Activated CD4-positive, alpha-beta T cell treated with anti-CD3 and anti-CD28 coated beads for 36 hours (primary cell): Measurements from ENCODE around the gene LIN37. TPM values are rescaled to one million over a fixed set of nuclear protein-coding genes. Genes with fewer than 3 reads are reported as not detected.
"Not testable (repeated sequence)": the region's sequence is repeated elsewhere in the genome, so short reads cannot be mapped to it uniquely, and the experiment has no call there.

Source experiments
- ATAC-seq: fragments of 200-7000 bp; cut with Tn5 transposase; one replicate; pipeline ENCODE4 v1.10.0; 2021; ENCODE audit warnings: mild to moderate bottlenecking, moderate library complexity
- CTCF ChIA-PET: fragments of 350-600 bp; sonication (Branson Sonifier 250); formaldehyde crosslinking; loops from one replicate; lab custom pipeline; 2021; ENCODE audit warnings: antibody characterized with exemption; lab: Charles Lee
- POLR2A ChIA-PET: fragments of 350-600 bp; sonication (Branson Sonifier 250); formaldehyde crosslinking; loops from one replicate; lab custom pipeline; 2021; ENCODE audit warnings: antibody characterized with exemption, inconsistent platforms; lab: Charles Lee
- DNase-seq: peaks from one replicate; pipeline ENCODE4 v3.0.0-alpha.2; 2020
- H3K27ac Mint-ChIP-seq: one replicate; pipeline ENCODE4 v1.8.0; 2021; ENCODE audit warnings: mixed read lengths
- H3K27me3 Mint-ChIP-seq: one replicate; pipeline ENCODE4 v1.8.0; 2021; ENCODE audit warnings: mixed read lengths
- H3K36me3 Mint-ChIP-seq: one replicate; pipeline ENCODE4 v1.8.0; 2021; ENCODE audit warnings: low read depth, mixed read lengths
- H3K4me1 Mint-ChIP-seq: one replicate; pipeline ENCODE4 v1.8.0; 2021; ENCODE audit warnings: mixed read lengths
- H3K4me3 Mint-ChIP-seq: one replicate; pipeline ENCODE4 v1.8.0; 2021; ENCODE audit warnings: mild to moderate bottlenecking, moderate library complexity, mixed read lengths
- H3K9me3 Mint-ChIP-seq: one replicate; pipeline ENCODE4 v1.8.0; 2021; ENCODE audit warnings: low read depth, mixed read lengths
- intact Hi-C, 2 experiments: fragments of 100-400 bp; cut with DNase I in 1 of 2; cut with micrococcal nuclease in 1 of 2; formaldehyde crosslinking; loops; one replicate each; pipeline versions ENCODE4 v1.14.2 to v1.15.1; 2022 to 2024; cut with DNase I, micrococcal nuclease
- total RNA-seq, 2 experiments: library from RNA; stranded (reverse); gene quantifications; one replicate each; pipeline ENCODE4 v1.2.3, GENCODE V29; 2021

The LIN37 gene
- total RNA-seq, 2 experiments from 2014 or later: 8.4 to 12.7 TPM

DNA sequence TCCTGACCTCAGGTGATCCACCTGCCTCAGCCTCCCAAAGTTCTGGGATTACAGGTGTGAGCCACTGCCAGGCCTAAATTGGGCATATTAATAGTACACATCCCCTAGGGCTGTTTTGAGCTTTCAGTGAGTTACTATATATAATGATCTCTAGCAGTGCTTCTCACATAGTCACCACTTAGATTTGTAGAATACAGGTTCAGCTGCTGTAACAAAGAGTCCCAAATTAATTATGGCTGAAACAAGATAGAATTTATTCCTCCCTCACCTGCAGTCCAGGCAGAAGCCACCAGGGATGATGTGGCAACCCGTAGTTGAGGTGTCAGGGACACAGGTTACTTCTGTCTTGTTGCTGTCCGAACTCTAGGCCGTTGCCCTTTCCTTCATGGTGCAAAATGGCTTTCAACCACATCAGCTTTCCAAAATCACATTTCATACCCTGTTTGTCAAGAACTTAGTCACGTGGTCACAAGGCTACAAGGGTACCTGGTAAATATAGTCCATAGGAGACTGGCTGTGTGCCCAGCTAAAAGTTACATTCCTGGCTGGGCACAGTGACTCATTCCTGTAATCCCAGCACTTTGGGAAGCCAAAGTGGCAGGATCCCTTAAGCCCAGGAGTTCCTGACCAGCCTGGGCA is 12.5 kb downstream of the LIN37 start:
- ATAC-seq (no peak), DNase-seq (no peak)
- Mint-ChIP-seq H3K4me3 (no peak overlapping the region), H3K27ac (no peak overlapping the region), H3K4me1 (peaks cover 27% of the 10 kb centered on the region), H3K27me3 (peaks cover 4% of the 10 kb centered on the region), H3K9me3 (no peaks in the 10 kb centered on the region), H3K36me3 (peaks cover 33% of the 10 kb centered on the region)
- CTCF ChIA-PET: no interaction called here
- POLR2A ChIA-PET: no interaction called here
- intact Hi-C loops: no loop called here

DNA sequence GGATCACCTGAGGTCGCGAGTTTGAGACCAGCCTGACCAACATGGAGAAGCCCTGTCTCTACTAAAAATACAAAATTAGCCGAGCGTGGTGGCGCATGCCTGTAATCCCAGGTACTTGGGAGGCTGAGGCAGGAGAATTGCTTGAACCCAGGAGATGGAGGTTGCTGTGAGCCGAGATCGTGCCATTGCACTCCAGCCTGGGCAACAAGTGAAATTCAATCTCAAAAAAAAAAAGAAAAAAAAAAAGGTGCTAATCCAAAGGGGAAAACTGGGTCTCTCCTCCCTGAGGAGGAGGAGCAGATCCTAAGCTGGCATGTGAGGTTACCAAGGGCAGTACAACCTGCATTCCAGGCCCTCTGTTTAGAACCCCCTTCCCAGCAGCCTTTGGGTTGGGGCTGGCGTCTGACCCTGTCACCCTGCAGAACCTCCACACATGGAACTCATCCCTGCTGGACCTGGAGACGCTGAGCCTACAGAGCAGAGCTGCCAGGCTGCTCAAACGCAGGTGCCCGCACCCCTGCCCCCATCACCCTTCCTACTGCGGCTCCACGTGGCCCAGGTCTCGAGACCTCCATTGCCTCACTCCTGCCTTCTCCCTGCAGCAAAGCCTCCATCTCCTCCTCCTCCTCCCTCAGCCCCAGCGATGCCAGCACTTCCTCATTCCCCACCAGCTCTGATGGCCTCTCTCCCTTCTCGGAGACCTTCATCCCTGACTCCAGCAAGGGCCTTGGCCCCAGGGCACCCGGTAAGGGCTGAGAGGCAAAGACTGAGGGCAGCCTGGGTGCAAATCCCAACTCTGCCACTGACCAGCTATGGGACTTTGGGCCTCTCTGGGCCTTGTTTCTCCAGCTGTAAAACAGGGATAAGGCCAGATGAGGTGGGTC is 16.3 kb downstream of the LIN37 start:
- ChIA-PET CTCF (interaction anchor here (0.5 kb wide), 1 partner anchor 45 kb away, joined by 3 read pairs; no protein-coding TSS in a partner anchor), POLR2A (interaction anchor here (0.6 kb wide), 1 partner anchor 117 kb away, joined by 4 read pairs; the partner anchor contains the start of gene COX6B1)

DNA sequence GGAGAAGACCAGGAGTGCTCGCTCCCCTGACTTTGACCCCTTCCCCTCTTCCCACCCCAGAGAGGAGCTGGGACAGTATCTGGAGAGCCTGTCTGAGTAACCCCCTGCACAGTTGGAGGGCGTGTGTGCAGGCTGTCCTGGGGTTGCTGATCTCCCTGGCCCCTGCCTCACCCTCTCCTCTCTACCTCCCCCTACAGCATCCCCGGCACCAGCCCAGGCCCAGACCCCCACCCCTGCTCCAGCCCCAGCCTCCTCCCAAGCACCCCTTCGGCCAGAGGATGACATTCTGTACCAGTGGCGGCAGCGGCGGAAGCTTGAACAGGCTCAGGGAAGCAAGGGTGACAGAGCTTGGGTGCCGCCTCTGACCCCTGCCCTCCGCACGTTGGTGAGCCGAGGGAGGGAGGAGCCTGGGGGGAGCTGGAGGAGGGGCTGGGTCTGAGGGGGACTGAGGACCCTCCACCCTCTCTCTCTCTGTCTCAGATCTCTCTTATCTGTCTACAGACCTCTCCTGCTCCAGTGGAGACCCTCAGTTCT is 18.3 kb downstream of the LIN37 start:
- H3K27me3 Mint-ChIP-seq: no peaks in the 10 kb centered on the region
- H3K9me3 Mint-ChIP-seq: no peaks in the 10 kb centered on the region
- ATAC-seq (no peak), DNase-seq (no peak)
- no peak overlapping the region for H3K4me3 Mint-ChIP-seq
- no peaks in the 10 kb centered on the region for H3K4me1 Mint-ChIP-seq
- intact Hi-C loops: no loop called here
- H3K36me3 Mint-ChIP-seq: peaks cover 23% of the 10 kb centered on the region
- ChIA-PET POLR2A (no interaction called here), CTCF (no interaction called here)
- H3K27ac Mint-ChIP-seq: no peak overlapping the region

More for the DNA sequence above, 16.3 kb downstream of the LIN37 start:
- Mint-ChIP-seq H3K27me3 (no peaks in the 10 kb centered on the region), H3K4me1 (peaks cover 4% of the 10 kb centered on the region), H3K9me3 (no peaks in the 10 kb centered on the region), H3K27ac (no peak overlapping the region), H3K36me3 (peaks cover 36% of the 10 kb centered on the region), H3K4me3 (no peak overlapping the region)
- ATAC-seq: no peak
- DNase-seq: no peak
- intact Hi-C loops: no loop called here

DNA sequence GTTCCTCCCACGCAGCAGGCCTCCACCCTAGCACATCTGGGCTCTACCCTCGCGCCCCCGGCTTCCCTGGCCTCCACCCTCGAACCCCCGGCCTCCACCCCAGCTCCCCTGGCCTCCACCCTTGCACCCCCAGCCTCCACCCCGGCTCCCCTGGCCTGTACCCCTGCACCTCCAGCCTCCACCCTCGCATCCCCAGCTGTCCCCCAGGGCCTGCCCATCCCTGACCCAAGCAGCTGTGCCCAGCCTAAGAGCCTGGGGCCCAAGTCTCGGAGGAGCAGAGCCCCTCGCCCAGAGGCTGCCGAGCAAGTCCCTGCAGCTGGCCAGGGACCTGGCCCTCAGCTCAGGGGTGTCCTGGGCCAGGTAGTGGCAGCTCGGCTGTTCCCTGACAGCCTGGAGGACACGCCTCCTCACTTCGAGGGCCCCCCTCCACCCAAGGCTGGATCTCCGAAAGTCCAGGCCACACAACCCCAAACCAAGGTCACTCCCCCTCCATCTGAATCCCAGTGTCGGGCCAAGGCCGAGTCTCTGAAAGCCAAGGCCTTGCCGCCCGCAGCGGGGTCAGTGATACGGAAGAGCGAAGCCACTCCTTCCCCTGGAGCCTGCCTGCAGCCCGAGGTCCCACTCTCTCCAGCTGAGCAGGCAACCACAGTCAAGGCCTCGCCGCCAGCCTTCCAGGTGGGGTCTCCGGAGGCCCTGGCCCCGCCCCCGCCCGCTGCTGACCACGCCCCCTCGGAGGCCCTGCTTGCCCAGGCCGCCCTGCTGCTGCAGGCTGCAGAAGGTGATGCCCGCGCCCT is 19.1 kb downstream of the LIN37 start:
- ATAC-seq (no peak), DNase-seq (no peak)
- intact Hi-C loops: no loop called here
- CTCF ChIA-PET: no interaction called here
- Mint-ChIP-seq H3K36me3 (peaks cover 18% of the 10 kb centered on the region), H3K27me3 (no peaks in the 10 kb centered on the region), H3K9me3 (no peaks in the 10 kb centered on the region), H3K4me3 (no peak overlapping the region), H3K4me1 (no peaks in the 10 kb centered on the region), H3K27ac (no peak overlapping the region)
- POLR2A ChIA-PET: no interaction called here

DNA sequence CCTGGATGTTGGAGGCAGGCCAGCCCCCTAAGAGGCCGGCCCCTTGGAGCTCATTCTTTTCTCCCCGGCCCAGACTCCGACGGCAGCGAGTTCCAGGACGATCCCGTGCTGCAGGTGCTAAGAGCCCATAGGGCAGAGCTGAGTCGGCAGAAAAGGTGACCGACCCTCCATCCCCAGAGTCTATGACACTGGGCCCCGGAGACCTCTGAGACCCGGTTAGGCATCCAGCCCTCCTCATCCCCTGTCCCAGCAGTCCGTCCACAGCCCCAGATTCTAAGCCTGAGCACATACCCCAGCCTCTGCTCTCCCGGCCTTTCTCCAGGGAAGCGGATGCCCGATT is 19.7 kb downstream of the LIN37 start:
- Mint-ChIP-seq H3K27me3 (no peaks in the 10 kb centered on the region), H3K4me3 (no peak overlapping the region), H3K27ac (no peak overlapping the region), H3K36me3 (peaks cover 18% of the 10 kb centered on the region), H3K9me3 (no peaks in the 10 kb centered on the region), H3K4me1 (no peaks in the 10 kb centered on the region)
- ChIA-PET CTCF (no interaction called here), POLR2A (no interaction called here)
- intact Hi-C loops: no loop called here
- ATAC-seq (no peak), DNase-seq (no peak)

DNA sequence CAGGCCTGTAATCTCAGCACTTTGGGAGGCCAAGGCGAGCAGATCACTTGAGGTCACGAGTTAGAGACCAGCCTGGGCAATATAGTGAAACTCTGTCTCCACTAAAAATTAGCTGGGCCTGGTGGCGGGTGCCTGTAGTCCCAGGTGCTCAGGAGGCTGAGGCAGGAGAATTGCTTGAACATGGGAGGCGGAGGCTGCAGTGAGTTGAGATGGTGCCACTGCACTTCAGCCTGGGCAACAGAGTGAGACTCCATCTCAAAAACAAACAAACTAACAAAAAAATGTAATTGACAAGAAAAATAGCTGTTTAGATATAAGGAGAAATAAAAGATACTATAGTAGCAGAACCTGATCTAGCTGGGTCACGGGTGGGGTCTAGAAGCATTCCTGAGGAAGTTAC is 24.0 kb downstream of the LIN37 start:
- POLR2A ChIA-PET, H3K27me3 Mint-ChIP-seq: not testable (repeated sequence)

DNA sequence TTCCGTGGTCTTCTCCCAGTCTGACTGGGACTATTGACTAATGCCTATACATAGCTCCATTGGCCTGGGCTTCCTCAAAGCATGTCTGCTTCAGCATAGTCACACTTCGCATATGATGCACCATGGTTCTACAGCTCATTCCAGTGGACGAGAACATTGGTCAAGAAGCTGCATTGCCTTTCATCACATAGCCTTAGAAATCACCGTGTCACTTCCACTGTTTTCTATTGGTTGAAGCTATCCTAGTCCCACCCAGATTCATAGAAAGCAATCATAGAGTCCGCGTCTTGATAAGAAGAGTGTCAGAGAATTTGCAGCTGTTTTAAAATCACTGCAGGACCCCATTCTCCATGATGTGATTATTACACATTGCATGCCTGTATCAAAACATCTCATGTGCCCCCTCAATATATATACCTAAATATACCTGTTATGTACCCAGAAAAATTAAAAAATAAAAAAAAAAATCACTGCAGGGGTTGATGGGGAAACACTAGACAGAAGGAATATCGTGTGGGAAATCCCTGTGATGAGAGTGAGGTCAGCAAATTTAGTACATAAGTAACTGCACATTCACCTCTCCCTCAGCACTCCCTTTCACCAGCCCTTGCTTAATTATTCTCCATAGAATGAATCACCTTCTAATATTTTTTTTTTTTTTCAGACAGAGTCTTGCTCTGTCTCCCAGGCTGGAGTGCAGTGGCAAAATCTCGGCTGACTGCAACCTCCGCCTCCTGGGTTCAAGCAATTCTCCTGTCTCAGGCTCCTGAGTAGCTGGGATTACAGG is 24.8 kb downstream of the LIN37 start:
- CTCF ChIA-PET: no interaction called here
- ATAC-seq (no peak), DNase-seq (no peak)
- Mint-ChIP-seq H3K4me3 (no peak overlapping the region), H3K27me3 (no peaks in the 10 kb centered on the region), H3K9me3 (no peaks in the 10 kb centered on the region), H3K36me3 (peaks cover 6% of the 10 kb centered on the region), H3K27ac (no peak overlapping the region), H3K4me1 (peaks cover 12% of the 10 kb centered on the region)
- intact Hi-C loops: no loop called here
- POLR2A ChIA-PET: no interaction called here

More for the DNA sequence above, 24.0 kb downstream of the LIN37 start:
- CTCF ChIA-PET, H3K27ac Mint-ChIP-seq, H3K9me3 Mint-ChIP-seq, H3K36me3 Mint-ChIP-seq, DNase-seq, ATAC-seq, intact Hi-C loops, H3K4me3 Mint-ChIP-seq: not testable (repeated sequence)
- H3K4me1 Mint-ChIP-seq: peaks cover 12% of the 10 kb centered on the region

DNA sequence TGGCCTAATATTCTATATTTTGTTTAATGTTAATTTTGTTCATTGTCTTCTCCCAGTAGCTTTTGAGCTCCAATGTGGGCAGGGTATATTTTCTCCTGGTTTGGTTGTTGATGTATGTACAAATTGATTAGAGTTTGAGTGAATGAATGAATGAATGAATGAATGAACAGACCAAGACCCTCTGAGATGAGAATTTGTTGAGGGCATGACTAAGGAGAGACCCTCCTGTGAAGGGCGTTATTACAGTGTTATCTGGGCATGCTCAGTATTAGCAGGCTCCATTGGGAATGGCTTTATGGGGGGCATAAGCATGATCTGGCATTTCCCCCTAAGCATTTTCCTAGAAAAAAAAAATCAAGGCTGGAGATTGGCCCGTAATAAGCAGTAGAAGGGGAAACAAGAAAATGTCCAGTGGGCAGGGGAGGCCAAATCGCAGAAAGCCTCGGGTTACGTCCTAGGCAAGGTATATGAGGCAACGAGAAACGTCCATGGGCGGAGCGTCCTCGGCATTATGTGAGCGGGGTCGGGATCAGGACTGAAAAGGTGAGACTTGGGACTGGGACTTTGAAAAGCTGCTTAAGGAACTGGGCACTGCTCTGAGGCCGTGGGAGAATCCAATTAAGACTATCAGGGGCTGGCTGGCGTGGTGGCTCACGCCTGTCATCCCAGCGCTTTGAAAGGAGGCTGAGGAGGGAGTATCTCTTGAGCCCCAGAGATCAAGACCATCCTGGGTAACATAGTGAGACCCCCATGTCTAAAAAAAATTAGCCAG is 26.1 kb downstream of the LIN37 start:
- ChIA-PET POLR2A (no interaction called here), CTCF (interaction anchor here (0.6 kb wide), 1 partner anchor 15 kb away, joined by 4 read pairs; no protein-coding TSS in a partner anchor)
- intact Hi-C loops: loop anchor here (1.0 to 2.0 kb wide), 17 partner anchors 16 to 366 kb away; partner anchors contain the start of genes LIN37 (in 2 of the 2), PROSER3 (in 2 of the 2), PSENEN (in 2 of the 2) and U2AF1L4 (in 2 of the 2)
- Mint-ChIP-seq H3K27me3 (no peaks in the 10 kb centered on the region), H3K4me3 (peak overlapping the region; percentile 75), H3K36me3 (no peaks in the 10 kb centered on the region), H3K9me3 (no peaks in the 10 kb centered on the region), H3K4me1 (peaks cover 12% of the 10 kb centered on the region), H3K27ac (no peak overlapping the region)
- ATAC-seq: no peak
- no peak for DNase-seq

DNA sequence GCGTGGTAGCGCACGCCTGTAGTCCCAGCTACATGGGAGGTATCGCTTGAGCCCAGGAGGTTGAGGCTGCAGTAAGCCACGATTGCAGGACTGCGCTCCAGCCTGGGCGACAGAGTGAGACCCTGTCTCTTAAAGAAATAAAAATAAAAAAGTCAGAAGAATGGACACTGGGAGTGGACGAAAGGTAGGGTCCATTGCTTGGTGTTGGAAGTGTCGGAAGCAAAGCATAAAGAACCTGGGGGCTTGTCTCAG is 26.6 kb downstream of the LIN37 start:
- ATAC-seq (peak; percentile 3), DNase-seq (no peak)
- no peak overlapping the region for H3K27ac Mint-ChIP-seq
- intact Hi-C loops: loop anchor here (1.0 to 2.0 kb wide), 17 partner anchors 16 to 365 kb away; partner anchors contain the start of genes LIN37 (in 2 of the 2), PROSER3 (in 2 of the 2), PSENEN (in 2 of the 2) and U2AF1L4 (in 2 of the 2)
- H3K27me3 Mint-ChIP-seq: no peaks in the 10 kb centered on the region
- CTCF ChIA-PET: no interaction called here
- POLR2A ChIA-PET: no interaction called here
- H3K36me3 Mint-ChIP-seq: peaks cover 2% of the 10 kb centered on the region
- H3K4me1 Mint-ChIP-seq: peaks cover 12% of the 10 kb centered on the region
- peak overlapping the region; percentile 75 for H3K4me3 Mint-ChIP-seq
- H3K9me3 Mint-ChIP-seq: no peaks in the 10 kb centered on the region
